Fibroblast of the conjunctiva (primary cell): ENCODE results near the gene LDHAL6A.
"Not testable (repeated sequence)": the region's sequence is repeated elsewhere in the genome, so short reads cannot be mapped to it uniquely, and the experiment has no call there.

Experiments
- DNase-seq: peaks from one replicate; pipeline ENCODE4 v3.0.0-alpha.2; 2010; ENCODE audit warnings: low read depth

LDHAL6A gene

GRCh38 chr11:18455686-18456372, at the start of gene LDHAL6A:
TSS of gene LDHAL6A (plus strand) at chr11:18455856. CDS start at chr11:18456681, 825 bp downstream.
- DNase-seq = no peak

DNA sequence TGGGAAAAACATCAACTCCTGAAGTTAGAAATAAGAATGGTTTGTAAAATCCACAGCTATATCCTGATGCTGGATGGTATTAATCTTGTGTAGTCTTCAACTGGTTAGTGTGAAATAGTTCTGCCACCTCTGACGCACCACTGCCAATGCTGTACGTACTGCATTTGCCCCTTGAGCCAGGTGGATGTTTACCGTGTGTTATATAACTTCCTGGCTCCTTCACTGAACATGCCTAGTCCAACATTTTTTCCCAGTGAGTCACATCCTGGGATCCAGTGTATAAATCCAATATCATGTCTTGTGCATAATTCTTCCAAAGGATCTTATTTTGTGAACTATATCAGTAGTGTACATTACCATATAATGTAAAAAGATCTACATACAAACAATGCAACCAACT, 48.3 kb upstream of the LDHAL6A start:
- not testable (repeated sequence) for DNase-seq

DNA sequence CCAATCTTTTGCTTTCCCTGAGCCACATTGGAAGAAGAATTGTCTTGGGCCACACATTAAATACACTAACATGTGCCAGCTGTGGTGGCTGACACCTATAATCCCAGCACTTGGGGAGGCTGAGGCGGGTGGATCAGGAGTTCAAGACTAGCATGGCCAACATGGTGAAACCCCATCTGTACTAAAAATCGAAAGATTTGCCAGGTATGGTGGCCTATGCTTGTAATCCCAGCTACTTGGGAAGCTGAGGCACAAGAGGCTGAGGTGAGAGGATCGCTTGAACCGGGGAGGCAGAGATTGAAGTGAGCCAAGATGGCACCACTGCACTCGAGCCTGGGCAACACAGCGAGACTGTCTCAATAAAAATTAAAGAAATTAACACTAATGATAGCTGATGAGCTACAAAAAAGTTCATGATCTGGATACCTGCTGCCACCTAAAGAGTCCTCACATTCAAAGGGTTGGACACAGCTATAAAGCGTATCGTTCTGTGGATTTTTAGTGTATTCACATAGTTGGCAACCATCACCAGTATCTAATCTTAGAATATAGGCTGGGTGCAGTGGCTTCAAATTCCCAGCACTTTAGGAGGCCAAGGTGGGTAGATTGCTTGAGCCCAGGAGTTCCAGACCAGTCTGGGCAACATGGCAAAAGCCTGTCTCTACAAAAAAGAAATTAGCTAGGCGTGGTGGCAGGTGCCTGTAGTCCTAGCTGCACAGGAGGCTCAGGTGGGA, 46.9 kb upstream of the LDHAL6A start:
- no peak for DNase-seq

- no peak for DNase-seq
These were observed 39.2 kb upstream of the LDHAL6A start for GRCh38 chr11:18416459-18416858.

DNA sequence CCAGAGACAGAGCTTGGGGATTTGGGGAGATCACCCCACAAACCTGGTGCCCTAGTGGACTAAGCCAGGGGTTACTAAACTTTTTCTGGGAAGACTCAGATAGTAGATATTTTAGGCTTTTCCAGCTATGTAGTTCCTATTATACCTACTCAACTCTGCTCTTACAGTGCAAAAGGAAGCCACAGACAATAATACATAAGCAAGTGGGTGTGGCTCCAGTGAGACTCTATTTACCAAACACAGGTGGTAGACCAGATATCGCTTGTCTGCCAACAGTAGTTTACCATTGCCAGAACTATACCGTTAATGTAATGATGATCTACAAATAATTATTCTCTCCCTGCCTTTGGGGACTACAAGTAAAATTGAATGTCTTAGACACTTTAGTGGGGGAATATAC, 36.6 kb upstream of the LDHAL6A start:
- DNase-seq = no peak

- DNase-seq = no peak
These were observed 35.6 kb upstream of the LDHAL6A start for GRCh38 chr11:18420067-18420466.

- DNase-seq = no peak
These were observed 28.4 kb upstream of the LDHAL6A start for GRCh38 chr11:18427240-18427639.

- no peak for DNase-seq
These were observed 26.3 kb upstream of the LDHAL6A start for GRCh38 chr11:18429332-18429731.

DNA sequence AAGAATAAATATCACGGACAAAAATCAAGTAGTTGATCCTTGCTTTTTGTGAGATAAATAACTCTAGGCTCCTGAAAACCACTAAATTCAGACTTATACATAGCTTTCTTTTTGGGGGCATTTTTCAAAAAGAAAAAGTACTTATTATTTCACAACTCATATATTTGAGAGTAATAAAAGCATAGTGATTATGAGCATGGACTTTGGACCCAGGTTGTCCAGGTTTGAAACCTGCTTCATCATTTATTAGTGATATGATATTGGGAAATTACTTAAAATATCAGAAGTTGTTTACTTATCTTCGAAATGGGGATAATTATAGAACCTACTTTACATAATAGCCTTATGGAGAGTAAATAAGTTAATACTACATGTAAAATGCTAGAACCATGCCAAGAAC, 17.0 kb upstream of the LDHAL6A start:
- no peak for DNase-seq

DNA sequence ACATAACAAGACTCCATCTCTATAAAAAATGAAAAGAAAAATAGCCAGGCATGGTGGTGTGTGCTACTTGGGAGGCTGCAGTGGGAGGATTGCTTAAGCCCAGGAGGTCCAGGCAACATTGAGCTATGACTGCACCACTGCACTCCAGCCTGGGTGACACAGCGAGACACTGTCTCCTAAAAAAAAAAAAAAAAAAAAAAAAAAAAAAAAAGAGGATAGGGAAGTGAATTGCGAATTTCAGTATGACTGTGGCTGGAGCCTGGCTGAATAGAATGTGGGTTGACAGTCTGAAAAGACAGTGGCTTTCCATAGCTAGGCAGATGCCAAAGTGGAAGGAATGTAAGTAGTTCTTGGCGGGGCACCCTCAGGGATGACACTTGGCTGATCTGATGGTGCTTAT, 6.4 kb upstream of the LDHAL6A start:
- no peak for DNase-seq

DNA sequence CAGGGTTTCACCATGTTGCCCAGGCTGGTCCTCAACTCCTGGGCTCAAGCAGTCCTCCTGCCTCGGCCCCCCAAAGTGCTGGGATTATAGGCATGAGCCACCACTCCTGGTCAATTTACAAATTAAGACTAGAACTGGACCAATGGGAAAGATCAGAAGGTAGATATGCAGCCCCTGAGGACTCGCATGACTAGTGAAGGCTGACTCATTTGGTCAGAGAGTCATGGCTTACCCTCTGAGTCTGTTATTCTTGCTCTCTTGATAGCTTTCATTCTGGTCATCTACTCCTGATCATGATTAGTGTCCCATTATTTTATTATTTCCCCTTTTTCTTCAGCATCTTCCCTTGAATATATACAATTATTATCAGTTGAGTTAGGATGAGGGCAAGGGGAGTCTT, 2.7 kb upstream of the LDHAL6A start:
- no peak for DNase-seq

- DNase-seq = no peak
These were observed 1.8 kb downstream of the LDHAL6A start for GRCh38 chr11:18457450-18457849.

- DNase-seq = no peak
These were observed 4.0 kb downstream of the LDHAL6A start for GRCh38 chr11:18459634-18460033.

DNA sequence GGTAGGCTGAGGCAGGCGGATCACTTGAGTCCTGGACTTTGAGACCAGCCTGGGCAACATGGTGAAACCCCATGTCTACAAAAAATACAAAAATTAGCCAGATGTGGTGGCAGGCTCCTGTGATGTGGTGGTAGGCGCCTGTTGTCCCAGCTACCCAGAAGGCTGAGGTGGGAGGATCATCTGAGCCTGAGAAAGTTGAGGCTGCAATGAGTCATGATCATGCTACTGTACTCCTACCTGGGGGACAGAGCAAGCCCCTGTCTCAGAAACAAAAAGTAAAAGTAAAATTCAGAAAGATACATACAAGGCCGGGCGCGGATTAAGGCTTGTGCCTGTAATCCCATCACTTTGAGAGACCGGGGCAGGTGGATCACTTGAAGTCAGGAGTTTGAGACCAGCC, 6.3 kb downstream of the LDHAL6A start:
- no peak for DNase-seq

GRCh38 chr11:18463439-18463838, 7.8 kb downstream of the LDHAL6A start:
- DNase-seq = no peak

DNA sequence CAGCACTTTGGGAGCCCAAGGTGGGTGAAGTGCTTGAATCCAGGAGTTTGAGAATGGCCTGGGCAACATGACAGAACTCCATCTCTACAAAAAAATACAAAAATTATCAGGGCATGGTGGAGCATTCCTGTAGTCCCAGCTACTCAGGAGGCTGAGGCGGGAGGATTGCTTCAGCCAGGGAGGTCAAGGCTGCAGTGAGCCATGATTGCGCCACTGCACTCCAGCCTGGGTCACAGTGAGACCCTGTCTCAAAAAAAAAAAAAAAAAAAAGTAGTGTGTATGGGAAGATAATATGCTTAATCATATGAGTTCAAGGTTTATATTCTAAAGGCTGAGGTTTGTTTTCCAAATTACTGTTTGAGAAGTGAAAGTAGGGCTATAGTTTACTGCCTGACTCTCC, 10.7 kb downstream of the LDHAL6A start:
- DNase-seq = no peak

DNA sequence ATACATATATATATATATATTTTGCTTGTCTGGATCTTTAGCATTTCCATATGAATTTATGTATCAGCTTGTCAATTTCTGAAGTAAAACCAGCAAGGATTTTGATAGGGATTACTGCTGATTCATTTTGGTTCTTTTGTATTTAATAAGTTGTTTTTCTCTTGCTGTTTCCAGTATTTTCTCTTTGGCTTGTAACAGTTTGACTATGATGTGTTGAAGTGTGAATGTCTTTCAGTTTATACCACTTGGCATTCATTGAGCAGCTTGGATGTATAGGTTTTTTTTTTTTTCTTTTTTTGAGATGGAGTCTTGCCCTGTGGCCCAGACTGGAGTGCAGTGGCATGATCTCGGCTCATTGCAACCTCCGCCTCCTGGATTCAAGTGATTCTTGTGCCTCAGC, 12.4 kb downstream of the LDHAL6A start:
- DNase-seq = no peak

- no peak for DNase-seq
These were observed 13.3 kb downstream of the LDHAL6A start for GRCh38 chr11:18468961-18469360.

DNA sequence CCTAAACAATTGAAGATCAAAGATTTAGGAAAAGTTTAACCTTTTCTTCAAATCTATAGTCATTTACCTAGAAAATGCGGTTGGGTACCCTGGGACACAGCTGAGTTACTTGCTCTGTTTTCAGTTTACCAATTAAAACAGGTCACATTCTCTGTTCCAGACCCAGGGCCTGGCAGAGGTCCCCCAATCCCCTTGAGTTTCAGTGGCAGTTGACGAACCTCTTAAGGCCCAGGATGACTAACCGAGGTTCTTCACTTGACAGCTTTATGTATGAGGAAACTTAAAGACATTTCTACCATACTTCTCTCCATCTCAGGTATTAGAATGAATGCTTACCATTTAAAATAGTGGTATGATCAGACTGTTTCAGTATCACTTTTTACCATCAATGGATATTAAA, 16.3 kb downstream of the LDHAL6A start:
- DNase-seq = no peak

DNA sequence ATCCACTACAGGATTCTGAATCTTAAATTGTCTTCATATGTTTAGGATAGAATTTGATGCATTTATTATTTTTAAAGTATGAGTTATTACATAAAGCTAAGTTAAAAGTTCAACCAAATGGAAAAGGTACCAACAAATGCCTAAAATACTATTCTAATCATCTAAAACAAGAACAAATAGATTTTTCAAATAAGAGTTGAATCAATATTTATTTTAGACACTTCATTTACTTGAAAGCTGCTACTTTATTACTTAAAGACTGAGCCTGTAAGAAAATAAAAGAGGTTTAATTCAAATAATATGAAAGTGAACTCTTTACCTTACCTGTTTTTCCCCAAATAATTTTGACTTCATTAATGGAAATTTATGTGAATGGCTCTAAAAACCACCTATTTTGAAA, 16.9 kb downstream of the LDHAL6A start:
- no peak for DNase-seq

DNA sequence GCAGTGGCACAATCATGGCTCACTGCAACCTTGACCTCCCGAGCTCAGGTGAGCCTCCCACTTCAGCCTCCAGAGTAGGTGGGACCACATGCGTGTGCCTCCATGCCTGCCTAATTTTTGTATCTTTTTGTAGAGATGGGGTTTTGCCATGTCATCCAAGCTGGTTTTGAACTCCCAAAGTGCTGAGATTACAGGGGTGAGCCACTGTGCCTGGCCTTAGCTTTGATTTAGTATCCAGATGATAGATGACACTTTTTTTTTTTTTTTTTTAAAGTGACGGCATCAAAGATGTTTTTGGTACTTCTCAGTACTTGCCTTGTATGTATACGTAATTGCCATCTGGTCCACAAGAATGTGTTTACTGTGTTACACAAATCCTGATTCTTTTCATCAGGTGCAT, 23.4 kb downstream of the LDHAL6A start:
- no peak for DNase-seq

DNA sequence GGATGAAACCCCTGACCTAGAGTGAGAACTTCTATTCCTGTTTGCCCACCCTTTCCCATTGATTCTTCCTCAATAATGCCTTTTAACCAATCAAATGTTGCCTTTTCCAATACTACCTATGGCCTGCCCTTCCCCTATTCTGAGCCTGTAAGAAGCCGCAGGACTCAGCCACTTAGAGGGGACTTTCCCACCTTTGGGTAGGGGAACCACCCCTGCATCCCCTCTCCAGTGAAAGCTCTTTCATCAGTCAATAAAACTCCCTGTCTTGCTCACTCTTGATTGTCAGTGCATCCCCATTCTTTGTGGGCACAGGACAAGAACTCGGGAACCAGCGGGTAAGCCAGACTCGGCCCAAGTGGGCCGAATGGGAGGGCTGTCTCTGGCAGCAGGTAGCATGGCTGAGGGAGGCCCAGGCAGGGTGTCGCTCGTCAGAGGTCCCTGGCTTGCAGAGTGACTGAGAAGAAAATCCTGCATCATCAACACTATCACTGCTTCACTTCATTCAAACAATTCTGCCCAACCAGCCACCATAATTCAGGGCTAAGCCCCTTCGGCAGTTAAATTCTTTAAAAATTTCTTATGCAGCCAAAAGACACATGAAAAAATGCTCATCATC, 30.4 kb downstream of the LDHAL6A start:
- DNase-seq = no peak

- DNase-seq = no peak
These were observed 34.7 kb downstream of the LDHAL6A start for GRCh38 chr11:18490319-18490718.
